ENCODE data around the gene MAB21L1.

The MAB21L1 gene

DNA sequence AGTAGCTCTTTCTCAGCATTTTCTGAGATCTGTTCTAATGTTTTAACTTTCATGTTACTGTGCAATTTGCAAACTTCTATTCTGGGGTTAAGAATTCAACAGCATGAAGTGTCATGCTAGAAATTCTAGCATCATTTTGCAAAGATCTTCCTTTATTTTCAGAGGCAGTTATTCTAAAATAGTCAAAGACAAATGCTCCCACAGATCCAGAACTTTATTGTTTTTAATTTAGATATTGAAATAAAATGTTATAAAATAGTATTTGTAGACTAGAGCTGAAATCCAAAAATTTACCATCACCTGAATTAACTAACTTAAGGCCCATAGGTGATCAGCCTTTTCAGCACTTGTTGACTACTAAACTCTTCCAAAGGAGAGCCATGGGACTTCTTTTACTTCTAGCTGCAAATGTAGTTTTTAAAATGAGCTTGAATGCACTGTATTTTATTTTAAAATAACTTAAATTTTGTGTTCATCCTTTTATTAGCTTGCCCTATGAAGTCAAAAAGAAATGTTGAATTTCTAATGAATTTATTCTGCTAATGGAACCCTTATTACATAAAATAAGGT lies 3.2 kb downstream of the MAB21L1 start:
- H3K4me1 Mint-ChIP-seq (ENCODE audit: low read depth) = peaks cover 32% of the 10 kb centered on the region
- peaks cover 90% of the 10 kb centered on the region for H3K27me3 Mint-ChIP-seq
- H3K27ac Mint-ChIP-seq = no peak overlapping the region
- H3K4me3 Mint-ChIP-seq = no peak overlapping the region
- H3K9me3 Mint-ChIP-seq = peaks cover 14% of the 10 kb centered on the region
- peaks cover 13% of the 10 kb centered on the region for H3K36me3 Mint-ChIP-seq (ENCODE audit: low read depth)

DNA sequence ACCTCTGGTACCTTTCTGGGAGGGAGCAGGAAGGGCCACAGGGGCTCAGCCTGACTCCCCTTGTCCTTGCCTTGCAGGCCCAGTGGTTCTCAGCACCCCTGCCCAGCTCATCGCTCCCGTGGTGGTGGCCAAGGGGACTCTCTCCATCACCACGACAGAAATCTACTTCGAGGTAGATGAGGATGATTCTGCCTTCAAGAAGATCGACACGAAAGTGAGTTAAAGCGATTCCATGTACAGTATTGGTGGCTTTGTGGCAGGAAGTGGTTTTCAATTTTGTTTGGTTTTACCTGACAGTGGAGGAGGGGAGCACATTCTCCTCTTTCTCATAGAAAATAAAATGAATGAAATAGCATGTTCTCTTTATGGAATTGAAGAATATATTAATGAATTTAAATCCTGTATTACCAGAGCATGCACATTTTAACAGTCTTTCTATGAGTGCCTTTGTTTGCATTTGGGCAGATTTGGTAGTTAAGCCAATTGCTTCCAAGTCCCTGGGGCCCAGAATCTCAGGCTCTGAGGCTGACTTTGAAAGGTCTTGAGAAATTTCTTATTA lies 4.1 kb downstream of the MAB21L1 start:
- H3K27ac Mint-ChIP-seq = no peak overlapping the region
- H3K9me3 Mint-ChIP-seq = peaks cover 14% of the 10 kb centered on the region
- peaks cover 32% of the 10 kb centered on the region for H3K4me1 Mint-ChIP-seq (ENCODE audit: low read depth)
- peaks cover 13% of the 10 kb centered on the region for H3K36me3 Mint-ChIP-seq (ENCODE audit: low read depth)
- H3K4me3 Mint-ChIP-seq = no peak overlapping the region
- peaks cover 85% of the 10 kb centered on the region for H3K27me3 Mint-ChIP-seq

DNA sequence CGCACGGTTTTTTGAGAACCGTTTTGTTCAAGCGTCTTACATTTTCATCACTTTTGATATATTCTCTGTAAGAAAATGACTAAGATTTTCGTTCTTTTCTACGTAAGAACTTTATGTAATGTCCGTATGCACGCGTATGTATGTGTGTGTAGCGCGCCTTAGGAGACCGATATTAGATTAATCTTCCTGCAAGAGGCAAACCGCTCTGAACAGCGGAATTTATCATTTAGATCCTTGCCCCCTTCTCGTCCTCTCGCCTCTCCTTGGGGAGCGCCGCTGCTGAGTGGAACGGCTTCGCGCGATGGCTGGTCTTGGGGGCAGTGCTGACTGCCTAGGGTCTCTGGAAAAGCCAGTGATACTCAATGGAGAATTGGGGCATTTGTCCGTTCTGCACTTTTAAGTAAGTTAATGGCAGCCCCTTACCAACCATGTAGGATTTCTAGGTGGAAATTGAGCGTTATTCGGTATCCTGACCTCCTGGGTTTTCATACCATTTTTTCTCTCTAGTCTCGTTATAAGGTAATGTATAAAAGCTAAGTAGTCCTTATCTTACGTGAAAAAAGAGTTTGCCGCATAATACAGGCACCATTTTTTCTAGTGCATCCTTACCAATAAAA lies 4.7 kb downstream of the MAB21L1 start:
- Mint-ChIP-seq H3K36me3 (ENCODE audit: low read depth) (peaks cover 13% of the 10 kb centered on the region), H3K9me3 (peaks cover 14% of the 10 kb centered on the region), H3K4me3 (peak overlapping the region; percentile 45), H3K27ac (no peak overlapping the region), H3K27me3 (peaks cover 80% of the 10 kb centered on the region), H3K4me1 (ENCODE audit: low read depth) (peaks cover 28% of the 10 kb centered on the region)

DNA sequence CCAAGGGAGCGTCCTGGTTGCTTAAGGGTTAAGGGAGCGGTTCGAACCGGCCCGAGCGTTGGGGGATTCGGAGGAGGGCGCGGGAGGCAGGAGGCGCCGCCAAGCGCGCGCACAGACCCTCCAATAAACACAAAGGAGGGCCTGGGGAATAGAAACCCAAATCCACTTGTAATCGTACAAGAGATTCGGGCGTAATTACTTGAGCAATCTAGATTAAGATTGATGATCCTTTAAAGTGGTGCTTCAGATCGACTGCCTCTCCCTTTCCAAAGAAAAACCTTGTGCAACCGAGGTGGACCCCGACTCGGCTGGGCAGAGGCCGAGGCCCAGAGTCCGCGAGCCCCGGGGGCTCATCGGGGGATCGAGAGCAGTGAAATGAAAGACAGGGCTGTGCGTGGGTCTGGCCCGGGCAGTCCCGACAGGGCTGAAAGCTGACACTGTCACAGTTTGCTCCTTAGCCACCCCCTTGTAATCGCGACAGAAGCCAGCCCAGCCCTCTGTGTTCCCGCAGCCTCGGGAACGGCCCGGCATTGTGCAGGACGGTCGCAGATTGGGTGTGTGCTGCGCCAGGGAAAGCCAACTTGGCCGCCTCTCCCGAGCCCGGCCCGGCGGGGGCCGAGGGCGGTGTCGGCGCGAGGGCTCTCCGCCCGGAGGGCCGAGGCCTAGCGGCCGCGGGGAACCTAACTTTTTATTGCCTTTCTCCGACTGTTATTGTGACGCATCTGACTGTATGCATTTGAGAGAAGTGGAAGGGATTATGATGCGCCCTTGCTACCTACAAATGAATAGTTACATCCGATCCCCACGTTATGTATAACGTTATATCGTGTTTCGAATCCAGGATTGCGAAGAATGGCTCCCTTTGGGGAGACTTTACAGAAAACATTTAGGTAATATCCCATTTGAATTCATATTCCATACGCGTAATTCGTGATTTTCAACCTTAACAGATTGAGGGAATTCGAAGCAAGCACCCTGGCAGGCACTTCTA lies 5.5 kb downstream of the MAB21L1 start:
- Mint-ChIP-seq H3K9me3 (peaks cover 14% of the 10 kb centered on the region), H3K36me3 (ENCODE audit: low read depth) (peaks cover 13% of the 10 kb centered on the region), H3K27me3 (peaks cover 73% of the 10 kb centered on the region), H3K4me1 (ENCODE audit: low read depth) (peaks cover 19% of the 10 kb centered on the region), H3K27ac (no peak overlapping the region), H3K4me3 (peak overlapping the region; percentile 53)

DNA sequence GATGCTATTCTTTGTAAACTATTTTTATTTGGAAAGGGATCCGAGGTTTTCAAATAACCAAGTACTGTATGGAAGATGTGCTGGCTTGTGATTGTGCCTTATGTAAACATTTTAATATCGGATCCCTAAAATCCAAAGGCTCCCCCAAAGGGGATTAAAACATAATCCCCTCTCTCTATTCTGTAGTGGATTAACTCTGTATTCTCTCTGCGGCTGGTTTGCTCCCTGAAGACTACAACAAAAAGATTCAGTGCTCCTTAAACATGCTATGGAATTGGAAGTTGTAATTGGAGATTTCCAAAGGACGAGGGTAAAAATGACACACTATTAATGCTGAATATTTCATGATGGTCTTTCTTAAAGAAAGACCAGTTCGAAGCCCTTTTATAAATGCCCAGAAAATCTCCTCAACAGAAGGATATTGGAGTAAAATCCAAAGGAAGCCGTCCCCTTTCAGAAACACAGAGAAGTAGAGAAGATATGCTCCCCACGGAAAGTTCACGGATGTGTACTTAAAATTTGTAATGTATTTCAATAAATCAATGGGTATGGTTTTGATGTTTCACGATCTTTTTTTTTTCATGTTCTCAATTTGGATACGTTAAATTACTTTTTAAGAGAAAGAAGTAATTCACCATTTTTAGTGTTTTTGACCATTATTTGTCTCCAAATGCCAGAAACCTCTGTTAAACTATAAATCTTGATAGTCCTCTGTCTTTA lies 6.5 kb downstream of the MAB21L1 start:
- Mint-ChIP-seq H3K27me3 (peaks cover 65% of the 10 kb centered on the region), H3K4me3 (peak overlapping the region; percentile 53), H3K4me1 (ENCODE audit: low read depth) (peaks cover 9% of the 10 kb centered on the region), H3K9me3 (peaks cover 14% of the 10 kb centered on the region), H3K27ac (no peak overlapping the region), H3K36me3 (ENCODE audit: low read depth) (peaks cover 7% of the 10 kb centered on the region)

DNA sequence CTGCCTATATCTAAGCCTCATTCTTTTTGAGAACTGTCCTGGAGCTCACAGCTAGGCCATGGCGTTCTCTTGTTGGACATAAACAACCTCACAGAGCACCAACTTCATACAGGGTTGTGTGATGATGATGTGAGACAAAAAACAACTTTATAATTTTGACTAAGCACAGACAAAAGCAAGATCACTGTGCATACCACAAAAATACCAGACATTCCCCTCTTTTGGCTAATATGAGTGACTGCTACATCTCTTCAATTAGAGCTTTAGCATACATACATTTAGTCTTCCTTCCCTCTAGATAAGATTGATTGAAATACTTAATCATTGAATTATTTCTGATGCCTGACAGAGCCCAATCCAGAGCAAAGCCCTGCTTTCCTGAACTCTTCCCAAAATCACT lies 8.3 kb downstream of the MAB21L1 start:
- no peak overlapping the region for H3K4me3 Mint-ChIP-seq
- peaks cover 54% of the 10 kb centered on the region for H3K27me3 Mint-ChIP-seq
- H3K27ac Mint-ChIP-seq = no peak overlapping the region
- H3K4me1 Mint-ChIP-seq (ENCODE audit: low read depth) = peaks cover 7% of the 10 kb centered on the region
- H3K9me3 Mint-ChIP-seq = peaks cover 11% of the 10 kb centered on the region
- peaks cover 4% of the 10 kb centered on the region for H3K36me3 Mint-ChIP-seq (ENCODE audit: low read depth)

DNA sequence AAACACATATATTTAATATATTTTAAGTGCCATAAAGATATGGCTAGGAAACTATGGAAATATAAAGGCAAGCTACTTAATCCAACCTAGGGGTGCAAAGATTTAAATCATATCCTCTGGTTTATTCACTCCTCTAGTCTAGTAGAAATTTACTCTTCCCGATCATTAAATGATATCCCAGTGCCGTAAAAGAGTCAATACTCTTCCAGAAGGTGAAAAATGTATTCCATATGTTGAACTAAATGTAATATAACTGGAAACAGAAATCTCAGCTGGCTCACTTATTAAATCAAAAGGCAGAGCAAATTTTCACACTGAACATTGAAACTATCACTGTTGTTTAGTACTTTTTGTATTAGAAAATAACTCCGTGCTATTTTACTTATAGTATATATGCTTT lies 11.1 kb downstream of the MAB21L1 start:
- Mint-ChIP-seq H3K36me3 (ENCODE audit: low read depth) (no peaks in the 10 kb centered on the region), H3K9me3 (peaks cover 6% of the 10 kb centered on the region), H3K27ac (no peak overlapping the region), H3K27me3 (peaks cover 28% of the 10 kb centered on the region), H3K4me1 (ENCODE audit: low read depth) (peaks cover 1% of the 10 kb centered on the region), H3K4me3 (no peak overlapping the region)

DNA sequence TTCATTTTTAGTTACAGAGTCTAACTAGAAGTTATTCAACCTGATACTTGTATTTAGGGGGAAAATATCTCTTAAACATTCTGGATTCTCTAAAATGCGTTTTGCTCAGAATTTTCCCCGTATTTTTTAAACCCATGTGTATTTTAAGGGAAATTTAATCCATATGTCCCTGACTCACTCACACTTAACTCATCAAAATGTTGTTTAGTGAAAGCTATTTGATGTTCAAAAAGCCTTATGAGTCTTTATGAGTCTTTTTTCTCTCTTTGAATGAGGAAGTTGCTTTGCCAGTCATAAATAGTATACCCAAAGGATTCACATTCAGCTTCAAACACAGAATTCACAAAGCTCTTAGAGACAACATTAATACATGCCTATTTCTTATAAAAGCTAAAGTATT lies 16.4 kb downstream of the MAB21L1 start:
- H3K9me3 Mint-ChIP-seq = no peaks in the 10 kb centered on the region
- H3K36me3 Mint-ChIP-seq (ENCODE audit: low read depth) = peaks cover 6% of the 10 kb centered on the region
- no peak overlapping the region for H3K27ac Mint-ChIP-seq
- no peak overlapping the region for H3K4me3 Mint-ChIP-seq
- peaks cover 4% of the 10 kb centered on the region for H3K27me3 Mint-ChIP-seq
- H3K4me1 Mint-ChIP-seq (ENCODE audit: low read depth) = no peaks in the 10 kb centered on the region

DNA sequence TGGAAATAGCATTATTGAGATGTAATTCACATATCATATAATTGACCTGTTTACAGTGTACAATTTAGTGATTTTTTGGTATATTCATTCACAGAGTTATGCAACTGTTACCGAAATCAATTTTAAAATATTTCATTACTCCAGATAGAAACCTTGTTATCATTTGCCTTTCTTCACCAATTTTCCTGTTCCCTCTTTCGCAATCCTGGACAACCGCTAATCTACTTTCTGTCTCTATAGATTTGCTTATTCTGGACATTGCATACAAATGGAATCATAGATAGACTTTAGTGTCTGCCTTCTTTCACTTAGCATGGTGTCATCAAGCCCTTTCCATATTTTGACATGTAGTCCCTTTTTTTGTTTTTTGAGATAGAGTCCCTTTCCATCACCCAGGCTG lies 19.2 kb downstream of the MAB21L1 start:
- Mint-ChIP-seq H3K27ac (no peak overlapping the region), H3K36me3 (ENCODE audit: low read depth) (peaks cover 6% of the 10 kb centered on the region), H3K4me1 (ENCODE audit: low read depth) (no peaks in the 10 kb centered on the region)

DNA sequence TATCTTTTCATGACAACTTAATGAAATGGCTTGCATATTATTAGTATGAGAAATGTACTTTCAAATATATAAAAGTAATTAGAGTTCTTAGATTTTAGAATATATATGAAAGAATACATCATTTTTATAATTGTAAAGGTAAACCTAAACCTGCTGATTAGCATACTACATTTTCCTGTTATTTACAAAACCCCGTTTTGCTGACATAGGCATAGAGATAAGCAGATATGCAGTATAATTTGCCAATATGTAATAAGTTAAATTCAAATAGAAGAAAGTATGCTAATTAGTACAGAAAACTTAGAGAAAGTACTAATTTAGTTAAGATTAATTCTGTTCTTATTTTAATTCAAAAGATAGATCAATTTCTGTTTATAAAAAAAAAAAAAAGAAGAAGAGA lies 21.5 kb downstream of the MAB21L1 start:
- peaks cover 6% of the 10 kb centered on the region for H3K36me3 Mint-ChIP-seq (ENCODE audit: low read depth)
- no peaks in the 10 kb centered on the region for H3K4me1 Mint-ChIP-seq (ENCODE audit: low read depth)
- no peak overlapping the region for H3K4me3 Mint-ChIP-seq

More for the DNA sequence above, 19.2 kb downstream of the MAB21L1 start:
- Mint-ChIP-seq H3K4me3 (no peak overlapping the region), H3K9me3 (no peaks in the 10 kb centered on the region), H3K27me3 (no peaks in the 10 kb centered on the region)

DNA sequence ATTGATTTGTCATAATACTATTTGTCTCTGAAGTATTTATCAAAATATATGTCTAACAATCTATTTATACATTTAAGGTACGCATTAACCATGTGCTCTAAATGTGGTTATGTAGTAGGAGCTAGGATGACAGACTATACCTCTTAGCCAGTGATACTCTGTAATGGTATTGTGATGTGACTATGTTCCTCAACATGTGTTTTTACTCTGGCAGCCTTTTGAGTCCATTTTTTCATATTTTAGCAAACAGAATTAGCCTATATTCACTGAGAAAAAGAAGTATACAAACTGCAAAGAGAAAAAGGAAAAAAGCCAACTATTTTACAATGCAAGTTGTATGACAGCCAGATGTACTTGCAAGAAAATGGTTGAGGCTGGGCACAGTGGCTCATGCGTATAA lies 26.7 kb downstream of the MAB21L1 start:
- H3K27me3 Mint-ChIP-seq = no peaks in the 10 kb centered on the region
- no peaks in the 10 kb centered on the region for H3K4me1 Mint-ChIP-seq (ENCODE audit: low read depth)
- H3K27ac Mint-ChIP-seq = no peak overlapping the region
- no peaks in the 10 kb centered on the region for H3K9me3 Mint-ChIP-seq
- no peaks in the 10 kb centered on the region for H3K36me3 Mint-ChIP-seq (ENCODE audit: low read depth)
- H3K4me3 Mint-ChIP-seq = no peak overlapping the region

More for the DNA sequence above, 21.5 kb downstream of the MAB21L1 start:
- Mint-ChIP-seq H3K27me3 (no peaks in the 10 kb centered on the region), H3K27ac (no peak overlapping the region), H3K9me3 (no peaks in the 10 kb centered on the region)

DNA sequence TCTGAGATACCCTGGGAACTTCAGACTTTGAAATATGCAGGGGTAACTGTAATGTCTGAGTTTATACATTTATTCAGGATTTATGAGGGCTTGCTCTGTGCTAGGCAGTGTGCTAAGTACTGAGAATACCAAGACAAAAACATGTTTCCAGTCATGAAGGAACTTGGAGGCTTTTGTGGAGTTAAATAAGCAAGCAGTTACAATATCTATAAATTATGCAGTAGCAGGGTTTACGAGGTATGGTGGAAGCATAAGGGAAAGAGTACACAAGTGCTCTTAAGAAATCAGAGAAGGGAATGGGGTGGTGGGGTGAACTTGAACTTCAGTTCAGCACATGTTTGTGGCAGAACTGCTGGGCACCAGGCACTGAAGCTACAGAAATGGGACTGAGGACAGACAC lies 28.0 kb downstream of the MAB21L1 start:
- Mint-ChIP-seq H3K9me3 (no peaks in the 10 kb centered on the region), H3K4me3 (no peak overlapping the region), H3K4me1 (ENCODE audit: low read depth) (no peaks in the 10 kb centered on the region), H3K27ac (no peak overlapping the region), H3K36me3 (ENCODE audit: low read depth) (no peaks in the 10 kb centered on the region), H3K27me3 (no peaks in the 10 kb centered on the region)

Data from stimulated activated naive CD8-positive, alpha-beta T cell treated with anti-CD3 and anti-CD28 coated beads, Interleukin-15, Interleukin-2, amounts not matched to agents 100 ng/mL and 50 ng/mL, for 24 hours (primary cell).